A673 (cell line): ENCODE data around the gene MPZL1.
"Not testable (repeated sequence)": the region's sequence is repeated elsewhere in the genome, so short reads cannot be mapped to it uniquely, and the experiment has no call there.

Experiments used
- EZH2 ChIP-seq: fragments of 200-600 bp; sonication (generic); IDR thresholded peaks from 2 replicates; pipeline ENCODE4 v1.6.1; 2017; ENCODE audit warnings: borderline replicate concordance, low read depth, mild to moderate bottlenecking, mixed read lengths, antibody characterized with exemption, low read length; ENCODE audit not compliant: poor library complexity, severe bottlenecking
- TF ChIP-seq, protein P1 (sequence below): fragments of 300-800, 200-600 bp; sonication (generic); conservative IDR thresholded peaks from 2 replicates; pipeline ENCODE4 v1.5.1; 2017; ENCODE audit warnings: low read depth, mild to moderate bottlenecking, antibody characterized with exemption, low read length, moderate library complexity, mixed read lengths

DNA sequence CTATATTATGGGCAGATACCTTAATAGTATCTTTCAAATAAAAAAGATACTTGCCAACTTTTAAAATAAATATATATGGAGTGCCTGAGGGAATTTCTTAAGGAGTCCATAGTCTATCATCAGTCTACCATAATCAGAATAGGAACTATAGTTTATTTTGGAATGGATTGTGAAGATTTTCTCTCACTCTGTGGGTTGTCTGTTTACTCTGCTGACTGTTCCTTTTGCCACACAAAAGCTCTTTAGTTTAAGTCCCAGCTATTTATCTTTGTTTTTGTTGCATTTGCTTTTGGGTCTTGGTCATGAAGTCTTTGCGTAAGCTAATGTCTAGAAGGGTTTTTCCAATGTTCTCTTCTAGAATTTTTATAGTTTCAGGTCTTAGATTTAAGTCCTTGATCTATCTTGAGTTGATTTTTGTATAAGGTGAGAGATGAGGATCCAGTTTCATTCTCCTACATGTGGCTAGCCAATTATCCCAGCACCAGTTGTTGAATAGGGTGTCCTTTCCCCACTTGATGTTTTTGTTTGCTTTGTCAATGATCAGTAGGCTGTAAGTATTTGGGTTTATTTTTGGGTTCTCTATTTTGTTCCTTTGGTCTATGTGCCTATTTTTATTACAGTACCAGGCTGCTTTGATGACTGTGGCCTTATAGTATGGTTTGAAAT is 20.7 kb downstream of the MPZL1 start:
- TF ChIP-seq, protein P1, sequence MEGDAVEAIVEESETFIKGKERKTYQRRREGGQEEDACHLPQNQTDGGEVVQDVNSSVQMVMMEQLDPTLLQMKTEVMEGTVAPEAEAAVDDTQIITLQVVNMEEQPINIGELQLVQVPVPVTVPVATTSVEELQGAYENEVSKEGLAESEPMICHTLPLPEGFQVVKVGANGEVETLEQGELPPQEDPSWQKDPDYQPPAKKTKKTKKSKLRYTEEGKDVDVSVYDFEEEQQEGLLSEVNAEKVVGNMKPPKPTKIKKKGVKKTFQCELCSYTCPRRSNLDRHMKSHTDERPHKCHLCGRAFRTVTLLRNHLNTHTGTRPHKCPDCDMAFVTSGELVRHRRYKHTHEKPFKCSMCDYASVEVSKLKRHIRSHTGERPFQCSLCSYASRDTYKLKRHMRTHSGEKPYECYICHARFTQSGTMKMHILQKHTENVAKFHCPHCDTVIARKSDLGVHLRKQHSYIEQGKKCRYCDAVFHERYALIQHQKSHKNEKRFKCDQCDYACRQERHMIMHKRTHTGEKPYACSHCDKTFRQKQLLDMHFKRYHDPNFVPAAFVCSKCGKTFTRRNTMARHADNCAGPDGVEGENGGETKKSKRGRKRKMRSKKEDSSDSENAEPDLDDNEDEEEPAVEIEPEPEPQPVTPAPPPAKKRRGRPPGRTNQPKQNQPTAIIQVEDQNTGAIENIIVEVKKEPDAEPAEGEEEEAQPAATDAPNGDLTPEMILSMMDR: not testable (repeated sequence)
- TF ChIP-seq EZH2: not testable (repeated sequence)
